AG09309 (cell line): ENCODE measurements around the gene EXOC3L4.

Source experiments
- DNase-seq: peaks from one replicate; pipeline ENCODE4 v3.0.0-alpha.2; 2010; ENCODE audit warnings: low read depth
- H3K4me3 ChIP-seq: 2 replicates; pipeline ENCODE4 v1.5.1; 2011; ENCODE audit warnings: mild to moderate bottlenecking, low read depth, low read length, moderate library complexity; ENCODE audit not compliant: control insufficient read depth
- TF ChIP-seq, protein P1 (sequence below): IDR thresholded peaks from 2 replicates; pipeline ENCODE4 v1.5.1; 2011; ENCODE audit warnings: mild to moderate bottlenecking, low read depth, low read length, inconsistent platforms; ENCODE audit not compliant: insufficient read depth, control insufficient read depth; ENCODE audit errors: missing control alignments

Gene EXOC3L4

DNA sequence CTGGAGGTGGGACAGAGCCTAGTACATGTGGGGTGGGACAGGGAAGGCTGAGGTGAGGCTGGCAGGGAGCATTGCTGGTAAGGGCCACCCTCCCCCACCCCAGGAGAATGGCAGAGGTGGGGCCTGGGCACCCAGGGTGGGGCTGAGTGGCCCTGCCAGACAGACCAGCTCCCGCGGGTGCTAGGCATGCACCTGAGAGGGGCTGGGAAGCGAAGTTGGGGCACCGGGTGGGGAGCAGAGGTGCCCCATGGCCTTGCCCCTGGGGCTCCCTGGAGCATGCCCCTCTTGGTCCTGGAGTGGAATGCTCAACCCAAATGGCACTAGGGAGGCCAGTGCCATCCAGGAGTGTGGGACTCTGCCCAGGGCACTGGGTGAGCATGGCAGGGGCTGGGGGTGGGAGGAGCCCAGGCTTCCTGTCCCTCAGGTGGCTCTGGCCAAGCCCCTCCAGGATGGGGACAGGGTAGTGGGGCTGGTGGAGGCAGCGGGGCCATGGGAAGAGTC is 30.0 kb downstream of the EXOC3L4 start:
- H3K4me3 ChIP-seq: peak overlapping the region; percentile 51; the same call in 1 of the 2 replicates

GRCh38 chr14:103125098-103126070 is 30.9 kb downstream of the EXOC3L4 start:
- no peak overlapping the region for H3K4me3 ChIP-seq
- TF ChIP-seq, protein P1, sequence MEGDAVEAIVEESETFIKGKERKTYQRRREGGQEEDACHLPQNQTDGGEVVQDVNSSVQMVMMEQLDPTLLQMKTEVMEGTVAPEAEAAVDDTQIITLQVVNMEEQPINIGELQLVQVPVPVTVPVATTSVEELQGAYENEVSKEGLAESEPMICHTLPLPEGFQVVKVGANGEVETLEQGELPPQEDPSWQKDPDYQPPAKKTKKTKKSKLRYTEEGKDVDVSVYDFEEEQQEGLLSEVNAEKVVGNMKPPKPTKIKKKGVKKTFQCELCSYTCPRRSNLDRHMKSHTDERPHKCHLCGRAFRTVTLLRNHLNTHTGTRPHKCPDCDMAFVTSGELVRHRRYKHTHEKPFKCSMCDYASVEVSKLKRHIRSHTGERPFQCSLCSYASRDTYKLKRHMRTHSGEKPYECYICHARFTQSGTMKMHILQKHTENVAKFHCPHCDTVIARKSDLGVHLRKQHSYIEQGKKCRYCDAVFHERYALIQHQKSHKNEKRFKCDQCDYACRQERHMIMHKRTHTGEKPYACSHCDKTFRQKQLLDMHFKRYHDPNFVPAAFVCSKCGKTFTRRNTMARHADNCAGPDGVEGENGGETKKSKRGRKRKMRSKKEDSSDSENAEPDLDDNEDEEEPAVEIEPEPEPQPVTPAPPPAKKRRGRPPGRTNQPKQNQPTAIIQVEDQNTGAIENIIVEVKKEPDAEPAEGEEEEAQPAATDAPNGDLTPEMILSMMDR: no peak
- DNase-seq: no peak

More for the DNA sequence above, 30.0 kb downstream of the EXOC3L4 start:
- TF ChIP-seq, protein P1: no peak
- no peak for DNase-seq

GRCh38 chr14:103126088-103126872 is 31.8 kb downstream of the EXOC3L4 start:
- no peak overlapping the region for H3K4me3 ChIP-seq
- TF ChIP-seq, protein P1: no peak

DNA sequence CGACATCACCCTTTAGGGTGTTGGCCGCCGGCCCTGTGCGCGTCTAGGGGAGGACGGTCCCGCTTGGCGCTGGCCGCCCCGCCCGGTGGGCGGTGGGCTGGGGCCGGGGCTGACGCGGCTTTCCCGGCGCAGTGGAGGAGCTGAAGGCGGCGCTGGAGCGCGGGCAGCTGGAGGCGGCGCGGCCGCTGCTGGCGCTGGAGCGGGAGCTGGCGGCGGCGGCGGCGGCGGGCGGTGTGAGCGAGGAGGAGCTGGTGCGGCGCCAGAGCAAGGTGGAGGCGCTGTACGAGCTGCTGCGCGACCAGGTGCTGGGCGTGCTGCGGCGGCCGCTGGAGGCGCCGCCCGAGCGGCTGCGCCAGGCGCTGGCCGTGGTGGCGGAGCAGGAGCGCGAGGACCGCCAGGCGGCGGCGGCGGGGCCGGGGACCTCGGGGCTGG is 32.4 kb downstream of the EXOC3L4 start:
- TF ChIP-seq, protein P1: no peak
- no peak overlapping the region for H3K4me3 ChIP-seq
- no peak for DNase-seq

More at GRCh38 chr14:103126088-103126872, 31.8 kb downstream of the EXOC3L4 start:
- no peak for DNase-seq

DNA sequence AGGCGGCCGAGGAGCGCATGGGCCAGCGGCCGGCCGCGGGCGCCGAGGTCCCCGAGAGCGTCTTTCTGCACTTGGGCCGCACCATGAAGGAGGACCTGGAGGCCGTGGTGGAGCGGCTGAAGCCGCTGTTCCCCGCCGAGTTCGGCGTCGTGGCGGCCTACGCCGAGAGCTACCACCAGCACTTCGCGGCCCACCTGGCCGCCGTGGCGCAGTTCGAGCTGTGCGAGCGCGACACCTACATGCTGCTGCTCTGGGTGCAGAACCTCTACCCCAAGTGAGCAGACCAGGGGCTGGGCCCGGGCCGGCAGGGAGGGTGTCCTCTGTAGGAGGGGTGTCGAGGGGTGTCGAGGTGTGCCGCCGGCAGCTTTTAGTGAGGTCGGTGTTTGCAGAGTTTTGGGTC is 32.8 kb downstream of the EXOC3L4 start:
- DNase-seq: no peak
- TF ChIP-seq, protein P1: no peak
- H3K4me3 ChIP-seq: no peak overlapping the region

GRCh38 chr14:103127861-103128598 is 33.5 kb downstream of the EXOC3L4 start:
- H3K4me3 ChIP-seq: no peak overlapping the region
- TF ChIP-seq, protein P1: no peak
- no peak for DNase-seq
